Measurements from ENCODE around the gene POLR1H.

DNA sequence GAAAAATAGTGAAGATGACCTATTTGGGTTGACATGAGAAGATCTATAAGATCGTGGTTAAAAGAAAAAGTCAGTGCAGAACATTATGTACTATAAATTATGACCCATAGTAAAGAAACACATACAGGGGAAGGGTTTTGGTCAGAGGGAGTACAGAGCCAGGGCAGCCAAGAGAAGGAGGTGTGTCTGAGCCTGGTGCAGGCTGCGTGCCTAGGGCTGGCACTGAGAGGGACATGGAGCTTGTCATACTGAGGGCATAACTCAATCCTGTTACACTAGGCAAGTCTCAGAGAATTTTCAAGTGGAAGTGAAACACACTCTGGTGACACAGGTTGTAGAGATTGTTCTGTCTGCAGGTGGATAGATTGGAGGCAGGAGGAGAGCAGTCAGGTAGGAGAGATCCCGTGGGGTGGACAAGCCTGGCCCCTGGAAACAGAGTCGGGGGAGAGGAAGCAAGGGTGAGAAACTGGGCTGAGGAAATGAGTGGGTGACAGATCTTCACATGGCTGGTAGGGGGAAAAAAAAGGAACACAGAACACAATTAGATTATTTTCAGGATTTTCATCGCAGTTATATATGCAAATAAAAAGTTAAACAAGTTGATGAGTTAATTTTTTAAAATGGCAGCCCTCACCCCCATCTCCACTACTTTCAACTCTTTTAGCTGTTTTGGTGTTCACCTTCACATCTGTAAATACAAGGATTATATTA lies 33.0 kb downstream of the POLR1H start:
- no peak for TF ChIP-seq CTCF (IDR thresholded peaks at IDR 0.05)
- TF ChIP-seq POLR2A (IDR thresholded peaks at IDR 0.05) = no peak
